ENCODE measurements around the gene CST6.
A peak's percentile ranks its signal among the peaks of the same experiment; 100 is the strongest.

Gene CST6, protein sequence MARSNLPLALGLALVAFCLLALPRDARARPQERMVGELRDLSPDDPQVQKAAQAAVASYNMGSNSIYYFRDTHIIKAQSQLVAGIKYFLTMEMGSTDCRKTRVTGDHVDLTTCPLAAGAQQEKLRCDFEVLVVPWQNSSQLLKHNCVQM

DNA sequence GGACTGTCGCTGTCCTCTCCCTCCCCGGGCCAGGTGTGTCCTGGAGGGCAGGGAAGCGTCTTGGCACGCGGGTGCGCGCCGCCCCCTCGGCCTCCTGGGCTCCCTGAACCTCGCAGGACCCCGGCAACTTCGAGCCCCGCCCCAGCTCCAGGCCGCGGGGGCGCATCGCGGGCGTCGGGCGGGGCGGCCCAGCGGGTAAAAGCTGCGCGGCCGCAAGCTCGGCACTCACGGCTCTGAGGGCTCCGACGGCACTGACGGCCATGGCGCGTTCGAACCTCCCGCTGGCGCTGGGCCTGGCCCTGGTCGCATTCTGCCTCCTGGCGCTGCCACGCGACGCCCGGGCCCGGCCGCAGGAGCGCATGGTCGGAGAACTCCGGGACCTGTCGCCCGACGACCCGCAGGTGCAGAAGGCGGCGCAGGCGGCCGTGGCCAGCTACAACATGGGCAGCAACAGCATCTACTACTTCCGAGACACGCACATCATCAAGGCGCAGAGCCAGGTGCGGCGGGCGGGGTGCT lies at the start of gene CST6:
Gene CST6, plus strand, starts transcription at position 224 of the 519 bp plus-strand sequence. Its CDS starts 37 bp downstream, at position 261.
- no peak for DNase-seq (ENCODE audit: low read depth, low spot score)
- peak within 1 kb of the TSS; percentile 80 for H3K27ac ChIP-seq

DNA sequence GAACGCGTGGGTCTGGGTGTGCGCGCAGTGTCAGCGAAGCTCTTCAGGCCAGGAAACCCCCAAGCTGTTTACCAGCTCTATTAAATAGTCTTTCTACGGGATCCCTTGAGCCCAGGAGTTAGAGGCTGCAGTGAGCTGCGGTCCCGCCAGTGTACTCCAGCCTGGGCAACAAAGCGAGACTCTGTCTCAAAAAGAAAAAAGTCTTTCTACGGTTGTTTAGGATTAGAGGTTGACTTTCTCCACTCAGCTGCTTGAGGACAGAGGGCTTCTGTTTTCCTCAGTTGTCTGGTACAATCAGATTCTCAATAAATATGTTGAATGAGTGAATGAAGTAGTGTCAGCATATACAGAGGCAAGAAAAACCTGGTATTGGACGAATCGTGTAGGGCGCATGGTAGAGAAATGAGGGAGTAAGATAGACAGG lies 49.7 kb upstream of the CST6 start:
- no peak for DNase-seq (ENCODE audit: low read depth, low spot score)

DNA sequence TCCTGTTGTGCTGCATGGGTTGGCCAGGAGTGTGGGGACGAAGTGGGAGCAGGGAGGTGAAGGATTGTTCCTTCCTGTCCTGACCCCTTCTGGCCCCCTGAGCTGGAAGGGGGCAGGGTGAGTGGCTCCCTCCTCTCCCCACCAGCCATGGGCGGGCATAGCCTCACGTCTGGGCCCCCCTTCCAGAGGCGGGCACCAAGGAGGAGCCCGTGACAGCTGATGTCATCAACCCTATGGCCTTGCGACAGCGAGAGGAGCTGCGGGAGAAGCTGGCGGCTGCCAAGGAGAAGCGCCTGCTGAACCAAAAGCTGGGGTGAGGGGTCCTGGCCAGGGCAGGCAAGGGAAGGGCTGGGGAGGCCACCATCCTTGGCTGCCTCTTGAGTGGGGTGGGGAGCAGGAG lies 46.9 kb upstream of the CST6 start:
- H3K27ac ChIP-seq: no peak overlapping the region
- no peak for DNase-seq (ENCODE audit: low read depth, low spot score)

More for the DNA sequence above, 49.7 kb upstream of the CST6 start:
- H3K27ac ChIP-seq: peak overlapping the region; percentile 66

DNA sequence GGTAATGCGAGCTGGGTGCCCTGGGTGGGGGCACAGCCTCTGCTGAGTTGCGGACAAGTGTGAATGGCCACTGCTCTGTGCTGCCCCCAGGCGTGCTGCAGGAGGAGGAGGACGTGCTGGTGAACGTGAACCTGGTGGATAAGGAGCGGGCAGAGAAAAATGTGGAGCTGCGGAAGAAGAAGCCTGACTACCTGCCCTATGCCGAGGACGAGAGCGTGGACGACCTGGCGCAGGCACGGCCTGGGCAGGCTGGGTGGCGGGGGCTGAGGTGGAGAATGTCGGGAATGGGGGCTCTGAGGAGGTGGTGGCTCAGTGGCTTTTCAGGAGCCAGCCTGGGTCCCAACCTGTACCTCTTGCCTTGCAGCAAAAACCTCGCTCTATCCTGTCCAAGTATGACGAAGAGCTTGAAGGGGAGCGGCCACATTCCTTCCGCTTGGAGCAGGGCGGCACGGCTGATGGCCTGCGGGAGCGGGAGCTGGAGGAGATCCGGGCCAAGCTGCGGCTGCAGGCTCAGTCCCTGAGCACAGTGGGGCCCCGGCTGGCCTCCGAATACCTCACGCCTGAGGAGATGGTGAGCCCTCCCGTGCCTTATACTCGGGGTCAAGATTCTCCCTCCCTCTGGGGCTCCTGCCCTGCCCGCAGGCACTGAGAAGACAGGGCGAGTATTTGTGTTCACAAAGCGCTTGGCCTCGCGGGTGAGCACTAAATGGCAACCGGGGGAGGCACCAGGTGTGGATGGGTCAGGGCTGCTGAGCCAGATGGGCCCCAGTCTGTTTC lies 45.6 kb upstream of the CST6 start:
- DNase-seq (ENCODE audit: low read depth, low spot score): no peak
- no peak overlapping the region for H3K27ac ChIP-seq

DNA sequence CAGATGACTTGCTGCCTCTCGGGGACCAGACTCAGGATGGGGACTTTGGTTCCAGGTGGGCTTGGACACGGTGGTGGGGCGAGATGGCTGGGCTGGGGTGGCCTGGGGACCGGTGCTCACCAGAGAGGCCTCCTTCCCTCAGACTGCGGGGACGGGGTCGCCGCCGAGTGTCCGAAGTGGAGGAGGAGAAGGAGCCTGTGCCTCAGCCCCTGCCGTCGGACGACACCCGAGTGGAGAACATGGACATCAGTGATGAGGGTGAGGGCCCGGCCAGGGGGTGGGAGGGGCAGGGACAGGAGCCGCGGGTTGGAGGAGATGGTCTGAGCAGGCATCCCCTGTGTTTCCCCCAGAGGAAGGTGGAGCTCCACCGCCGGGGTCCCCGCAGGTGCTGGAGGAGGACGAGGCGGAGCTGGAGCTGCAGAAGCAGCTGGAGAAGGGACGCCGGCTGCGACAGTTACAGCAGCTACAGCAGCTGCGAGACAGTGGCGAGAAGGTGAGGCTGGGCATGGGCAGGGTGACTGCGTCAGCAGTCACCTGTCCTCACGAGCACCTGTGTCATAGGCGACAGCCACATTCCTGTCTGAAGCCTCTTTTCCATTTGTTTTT lies 44.4 kb upstream of the CST6 start:
- H3K27ac ChIP-seq: no peak overlapping the region
- no peak for DNase-seq (ENCODE audit: low read depth, low spot score)

DNA sequence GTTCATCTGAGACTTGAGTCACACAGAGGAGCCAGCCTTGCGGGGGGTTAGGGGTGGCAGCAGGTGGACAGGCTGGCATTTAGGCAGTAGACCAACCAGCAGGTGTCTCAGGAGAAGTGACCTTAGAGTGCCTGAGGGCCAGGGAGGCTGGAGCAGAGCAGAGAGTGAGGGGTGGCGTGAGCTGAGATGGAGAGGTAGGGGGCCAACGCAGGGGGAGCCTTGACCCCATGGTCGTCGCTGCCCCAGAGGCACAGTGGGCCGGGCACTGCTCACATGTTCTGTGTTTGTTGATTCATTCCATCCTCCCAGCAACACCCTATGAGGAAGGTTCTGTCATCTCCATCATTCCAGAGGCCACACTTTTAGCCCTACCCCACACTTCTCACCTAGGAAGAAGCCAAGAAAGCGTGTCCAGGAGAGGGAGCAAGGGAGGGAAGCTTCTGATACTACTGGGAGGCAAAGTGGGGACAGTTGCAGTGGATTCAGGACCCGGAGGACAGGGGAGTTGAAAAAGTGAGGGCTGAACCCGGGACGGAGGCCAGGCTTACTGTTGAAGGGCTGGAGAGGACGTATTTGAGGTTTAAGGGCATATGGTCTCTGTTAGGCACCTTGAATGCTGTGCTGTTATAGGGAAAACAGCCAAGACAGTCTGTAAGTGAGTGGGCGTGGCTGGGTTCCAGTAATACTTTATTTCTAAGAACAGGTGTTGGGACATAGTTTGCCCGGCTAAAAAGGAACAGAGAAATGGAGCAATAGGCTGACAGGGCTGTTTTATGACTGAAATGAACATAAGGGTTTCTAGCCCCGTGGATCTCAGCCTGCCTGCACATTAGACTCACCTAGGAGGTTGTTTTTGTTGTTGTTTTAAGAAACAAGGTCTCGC lies 43.0 kb upstream of the CST6 start:
- DNase-seq (ENCODE audit: low read depth, low spot score): no peak
- no peak overlapping the region for H3K27ac ChIP-seq

DNA sequence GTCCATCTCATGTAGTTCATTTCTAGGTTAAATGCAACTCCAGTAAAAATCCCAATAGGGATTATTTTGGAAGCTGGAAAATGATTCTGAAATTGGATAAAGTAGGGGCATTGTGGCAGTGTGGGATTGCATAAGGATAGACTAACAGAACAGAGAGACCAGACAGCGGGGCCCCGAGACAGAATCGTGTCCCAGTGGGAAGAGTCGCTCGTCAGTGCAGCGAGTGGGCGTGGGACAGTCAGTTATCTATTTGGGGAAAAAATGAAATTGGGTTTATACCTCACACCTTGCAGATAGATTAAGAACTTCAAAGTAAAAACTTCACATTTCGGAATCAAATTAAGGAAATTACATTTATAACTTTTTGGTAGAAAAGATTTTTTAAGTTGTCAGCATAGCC lies 39.7 kb upstream of the CST6 start:
- no peak overlapping the region for H3K27ac ChIP-seq
- DNase-seq (ENCODE audit: low read depth, low spot score): no peak

DNA sequence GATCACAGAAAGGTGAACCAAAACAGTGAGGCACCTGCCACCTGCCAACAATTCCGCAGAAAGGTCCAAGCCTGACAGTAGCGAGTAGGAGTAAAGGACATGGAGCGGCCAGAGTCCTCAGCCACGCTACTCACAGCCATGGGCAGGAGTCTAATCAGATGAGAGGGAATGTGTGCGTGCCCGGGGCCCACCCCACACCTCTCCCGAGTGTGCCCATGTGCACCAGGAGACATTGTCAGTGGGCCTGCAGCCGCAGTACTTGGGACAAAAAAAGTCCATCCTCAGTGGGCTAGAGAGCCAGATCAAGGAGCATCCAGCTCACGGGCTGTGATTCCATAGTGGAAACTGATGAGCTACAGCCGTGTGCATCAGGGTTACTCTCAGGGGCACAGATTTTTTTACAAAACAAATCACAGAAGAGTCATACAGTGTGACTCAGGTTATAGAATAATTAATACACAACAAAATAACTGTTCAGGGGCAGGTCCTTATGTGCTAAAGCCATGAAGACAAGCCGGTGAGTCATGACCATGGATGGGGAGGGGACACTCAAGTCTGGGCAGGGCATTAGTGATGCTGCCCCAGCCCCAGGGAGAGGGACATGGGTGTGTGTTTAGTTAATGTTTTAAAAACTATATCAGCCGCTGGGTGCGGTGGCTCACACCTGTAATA lies 38.2 kb upstream of the CST6 start:
- DNase-seq (ENCODE audit: low read depth, low spot score): peak; percentile 85
- peak overlapping the region; percentile 19 for H3K27ac ChIP-seq

DNA sequence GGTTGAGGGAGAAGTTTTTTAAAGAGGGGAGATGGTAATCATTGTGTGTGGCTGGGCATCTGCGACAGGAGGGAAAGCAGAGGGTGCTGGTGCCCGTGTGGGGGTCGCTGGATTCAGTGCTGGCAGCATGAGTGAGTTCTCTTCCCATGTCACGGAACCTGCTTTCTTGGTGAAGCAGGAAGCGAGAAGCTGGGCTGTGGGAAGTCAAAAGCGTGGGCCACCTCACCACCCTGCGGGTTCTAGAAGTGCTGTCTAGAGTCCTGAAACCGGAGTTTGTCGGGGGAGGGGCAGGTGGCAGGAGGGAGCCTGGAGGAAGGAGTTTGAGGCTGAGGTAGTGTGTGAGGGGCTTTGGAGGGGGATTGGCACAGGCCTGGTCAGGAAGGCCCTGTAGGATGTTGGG lies 36.0 kb upstream of the CST6 start:
- no peak for DNase-seq (ENCODE audit: low read depth, low spot score)
- H3K27ac ChIP-seq: no peak overlapping the region

DNA sequence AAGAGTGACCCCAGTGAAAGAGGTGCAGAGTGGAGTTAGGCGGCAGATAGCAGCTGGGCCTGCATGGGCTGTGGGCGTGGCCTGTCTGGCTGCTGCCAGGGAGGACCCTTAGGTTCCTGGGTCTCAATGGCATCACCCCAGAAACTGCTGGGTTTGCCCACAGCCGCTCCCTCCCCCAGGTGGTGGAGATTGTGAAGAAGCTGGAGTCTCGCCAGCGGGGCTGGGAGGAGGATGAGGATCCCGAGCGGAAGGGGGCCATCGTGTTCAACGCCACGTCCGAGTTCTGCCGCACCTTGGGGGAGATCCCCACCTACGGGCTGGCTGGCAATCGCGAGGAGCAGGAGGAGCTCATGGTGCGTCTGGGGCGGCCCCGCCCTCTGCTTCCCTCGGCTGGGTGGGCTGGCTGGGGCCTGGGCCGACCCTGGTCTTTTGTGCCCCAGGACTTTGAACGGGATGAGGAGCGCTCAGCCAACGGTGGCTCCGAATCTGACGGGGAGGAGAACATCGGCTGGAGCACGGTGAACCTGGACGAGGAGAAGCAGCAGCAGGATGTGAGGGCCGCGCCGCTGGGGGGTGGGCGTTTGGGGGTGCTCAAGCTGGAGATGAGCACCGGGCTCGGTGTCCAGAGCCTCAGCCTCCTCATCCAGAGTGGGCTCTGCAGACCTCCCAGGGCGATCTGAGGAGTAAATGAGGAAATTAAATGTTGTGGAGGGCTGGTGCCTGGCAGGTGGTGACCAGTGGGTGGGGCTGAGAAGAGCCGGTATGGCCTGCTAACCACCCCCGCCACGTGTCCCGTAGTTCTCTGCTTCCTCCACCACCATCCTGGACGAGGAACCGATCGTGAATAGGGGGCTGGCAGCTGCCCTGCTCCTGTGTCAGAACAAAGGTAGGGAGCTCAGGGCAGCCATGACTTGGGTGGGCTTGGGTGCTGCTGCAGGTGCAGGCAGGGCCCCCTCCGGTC lies 35.3 kb upstream of the CST6 start:
- H3K27ac ChIP-seq: no peak overlapping the region
- DNase-seq (ENCODE audit: low read depth, low spot score): no peak

DNA sequence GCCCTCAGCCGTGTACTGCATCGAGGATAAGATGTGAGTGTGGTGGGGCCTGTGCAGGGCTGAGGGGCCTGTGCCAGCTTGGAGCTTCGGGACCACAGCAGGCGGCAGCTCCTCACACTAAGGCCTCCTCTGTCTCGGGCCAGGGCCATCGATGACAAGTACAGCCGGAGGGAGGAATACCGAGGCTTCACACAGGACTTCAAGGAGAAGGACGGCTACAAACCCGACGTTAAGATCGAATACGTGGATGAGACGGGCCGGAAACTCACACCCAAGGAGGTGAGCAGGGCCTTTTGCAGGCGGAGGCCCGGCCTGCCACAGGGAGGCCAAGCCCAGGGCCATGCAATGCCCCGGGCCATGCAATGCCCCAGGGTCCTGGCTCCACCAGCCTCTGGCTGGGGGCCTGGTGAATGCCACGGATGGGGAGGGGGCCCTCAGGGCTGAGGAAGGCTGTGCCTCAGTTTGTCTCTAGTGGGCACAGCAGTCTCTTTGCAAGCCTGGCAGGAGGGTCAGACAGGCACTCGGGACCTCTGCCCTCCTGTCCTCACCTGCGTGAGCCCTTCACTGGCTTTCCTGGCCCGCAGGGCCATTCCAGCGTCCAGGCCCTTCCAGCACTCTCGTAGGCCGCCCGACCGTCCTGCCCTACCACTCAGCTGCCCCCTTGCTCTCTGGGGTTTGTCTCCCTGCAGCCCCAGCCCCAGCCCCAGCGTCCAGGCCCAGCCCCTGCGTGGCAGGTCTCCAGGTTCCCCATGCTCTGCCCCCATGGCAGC lies 34.0 kb upstream of the CST6 start:
- H3K27ac ChIP-seq: no peak overlapping the region
- no peak for DNase-seq (ENCODE audit: low read depth, low spot score)

DNA sequence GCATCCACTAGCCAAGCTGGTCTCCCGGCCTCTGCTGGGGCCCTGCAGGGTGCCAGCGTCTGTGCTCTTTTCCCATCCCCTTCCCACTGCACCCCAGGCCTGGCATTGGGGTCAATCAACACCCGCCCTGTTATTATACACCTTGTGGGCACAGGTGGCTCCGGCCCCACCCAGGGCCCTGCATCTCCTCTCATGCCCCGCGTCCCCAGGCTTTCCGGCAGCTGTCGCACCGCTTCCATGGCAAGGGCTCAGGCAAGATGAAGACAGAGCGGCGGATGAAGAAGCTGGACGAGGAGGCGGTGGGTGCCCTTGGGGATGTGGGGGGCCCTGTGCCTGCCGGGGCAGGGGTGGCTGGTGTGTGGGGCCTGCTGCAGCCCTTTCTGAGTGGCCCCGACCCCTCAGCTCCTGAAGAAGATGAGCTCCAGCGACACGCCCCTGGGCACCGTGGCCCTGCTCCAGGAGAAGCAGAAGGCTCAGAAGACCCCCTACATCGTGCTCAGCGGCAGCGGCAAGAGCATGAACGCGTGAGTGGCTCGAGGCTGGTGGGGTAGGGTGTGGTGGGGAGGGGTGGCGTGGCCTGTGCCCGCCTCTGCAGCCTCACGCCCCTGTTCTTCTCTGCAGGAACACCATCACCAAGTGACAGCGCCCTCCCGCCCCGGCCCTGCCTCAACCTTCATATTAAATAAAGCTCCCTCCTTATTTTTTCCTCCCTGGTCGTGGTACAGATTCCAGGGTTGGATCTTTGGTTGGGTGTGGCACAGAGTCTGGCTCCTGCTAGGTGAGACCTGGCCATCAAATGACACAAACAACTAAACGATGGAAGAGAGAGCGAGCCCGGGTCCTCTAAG lies 33.2 kb upstream of the CST6 start:
- no peak for DNase-seq (ENCODE audit: low read depth, low spot score)
- H3K27ac ChIP-seq: no peak overlapping the region

DNA sequence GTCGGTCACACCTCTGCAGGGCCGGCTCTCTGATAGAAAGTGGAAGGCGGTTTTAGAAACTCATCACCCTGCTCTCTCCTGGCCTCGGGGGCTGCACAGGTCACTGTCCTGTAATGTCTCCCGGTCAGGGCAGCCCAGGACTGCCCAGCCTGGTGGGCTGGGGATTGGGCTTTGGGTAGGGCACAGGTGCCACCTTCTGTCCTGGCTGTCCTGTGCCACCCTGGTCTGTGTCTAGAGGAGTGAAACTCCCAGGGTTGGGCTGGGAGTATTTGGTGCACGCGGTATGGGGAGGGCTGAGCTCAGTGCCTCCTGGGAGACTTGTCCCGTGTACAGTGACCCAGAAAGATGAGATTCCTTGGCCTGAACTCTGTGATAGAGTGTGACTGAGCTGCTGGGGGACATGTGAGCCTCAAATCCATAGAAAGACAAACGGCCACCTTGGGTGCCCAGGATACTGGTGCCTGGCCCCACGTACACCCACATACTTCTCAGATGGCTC lies 32.5 kb upstream of the CST6 start:
- no peak overlapping the region for H3K27ac ChIP-seq
- no peak for DNase-seq (ENCODE audit: low read depth, low spot score)

DNA sequence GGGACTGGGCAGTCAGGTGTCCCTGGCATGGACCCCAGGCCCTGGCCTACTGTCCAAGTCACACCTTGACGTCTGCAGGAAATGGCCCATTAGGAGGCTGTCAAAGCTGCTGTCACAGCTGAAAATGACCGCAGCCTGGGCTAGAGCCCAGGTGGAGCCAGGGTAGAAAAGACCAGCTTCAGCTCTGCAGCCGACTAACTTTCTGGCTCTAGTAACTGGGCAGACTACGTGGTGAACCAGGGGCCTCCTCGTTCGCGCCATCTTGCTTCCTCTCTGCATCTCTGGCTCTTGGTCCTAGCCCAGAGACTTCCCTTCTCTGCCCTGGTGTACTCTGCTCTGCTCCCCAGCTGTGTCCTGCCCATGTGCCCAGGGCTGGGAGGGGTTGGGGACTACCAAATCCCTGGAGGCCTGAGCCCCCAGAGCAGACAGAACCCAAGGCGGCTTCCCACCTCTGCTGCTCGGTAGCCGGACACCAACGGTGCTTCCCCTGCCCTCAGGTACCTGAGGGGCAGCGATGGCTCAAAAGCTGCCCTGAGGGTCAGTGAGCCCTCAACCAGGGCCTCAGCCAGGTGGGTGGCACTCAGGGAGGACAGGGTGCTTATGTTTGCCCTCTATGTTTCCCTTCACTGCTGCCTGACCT lies 30.6 kb upstream of the CST6 start:
- no peak overlapping the region for H3K27ac ChIP-seq
- DNase-seq (ENCODE audit: low read depth, low spot score): no peak

DNA sequence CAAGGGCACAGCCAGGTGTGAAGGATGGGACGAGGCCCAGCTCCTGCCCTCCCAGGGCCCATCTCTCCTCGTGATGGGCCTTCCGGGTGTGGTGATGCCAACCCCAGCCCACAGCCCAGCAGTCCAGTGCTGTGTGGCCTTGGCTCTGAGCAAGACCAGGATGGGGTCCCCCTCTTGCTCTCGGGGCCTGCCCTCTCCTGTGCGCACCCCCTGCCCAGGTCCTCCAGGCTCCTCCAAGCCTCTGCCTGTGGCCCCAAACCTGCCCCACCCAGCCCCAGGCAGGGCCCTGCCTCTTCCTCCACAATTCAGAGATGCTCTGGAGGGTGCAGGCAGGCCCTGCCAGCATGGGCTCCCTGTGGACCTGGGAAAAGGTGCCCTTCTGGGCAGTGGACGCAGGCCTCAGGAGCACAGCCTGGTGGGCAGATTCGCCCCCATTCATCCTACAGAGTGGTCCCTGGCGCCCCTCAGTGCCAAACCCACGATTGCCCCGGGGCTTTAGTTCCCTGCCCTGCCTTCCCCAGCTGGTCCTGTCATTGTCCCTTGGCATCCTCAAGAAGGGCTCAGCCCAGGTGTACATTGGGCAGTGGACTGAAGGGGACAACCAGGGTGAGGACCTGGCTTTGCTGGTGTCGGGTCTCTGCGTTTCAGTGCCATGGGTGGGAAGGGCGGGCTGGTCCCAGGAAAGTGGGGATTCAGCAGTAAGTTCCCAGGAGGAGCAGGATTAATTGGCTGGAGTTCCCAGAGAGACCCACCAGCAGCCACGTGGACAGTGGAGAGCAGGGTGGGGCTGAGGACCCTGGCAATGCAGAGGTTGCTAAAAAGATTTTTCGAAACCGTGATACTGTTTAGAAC lies 29.6 kb upstream of the CST6 start:
- H3K27ac ChIP-seq: no peak overlapping the region
- no peak for DNase-seq (ENCODE audit: low read depth, low spot score)

Measured in epithelial cell of prostate (primary cell).